ENCODE results near the gene TRPC1. TPM values are rescaled to one million over a fixed set of nuclear protein-coding genes. Genes with fewer than 3 reads are reported as not detected.

The TRPC1 gene
- polyA plus RNA-seq, 1 donor from 2014 or later: 37.2 TPM

DNA sequence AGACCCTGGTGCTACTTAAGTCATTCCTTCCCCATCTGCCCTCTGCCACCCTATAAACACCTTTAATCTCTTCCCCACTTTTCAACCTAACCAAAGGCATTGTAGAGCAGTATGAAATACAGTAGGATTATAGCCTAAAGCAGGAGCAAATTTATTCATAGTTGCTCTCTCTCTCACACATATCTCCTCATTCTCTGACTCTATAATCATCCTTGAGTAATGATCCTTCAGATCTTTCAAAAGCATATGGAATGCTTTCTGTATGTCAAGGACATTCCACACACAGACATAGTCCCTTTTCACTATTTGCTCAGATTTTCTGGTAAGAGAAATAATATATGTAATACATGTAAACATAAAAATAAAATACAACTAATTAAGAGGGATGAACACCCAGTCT, 54.1 kb downstream of the TRPC1 start:
- Histone ChIP-seq H4K20me1 (ENCODE audit: insufficient read depth) (no peaks in the 10 kb centered on the region), H3K9me2 (ENCODE audit: insufficient read depth, low read length) (no peaks in the 10 kb centered on the region), H3K9ac (ENCODE audit: low read length) (no peak overlapping the region), H3K9me3 (ENCODE audit: low read length) (no peaks in the 10 kb centered on the region), H3F3A (ENCODE audit: insufficient read depth, low read length, poor library complexity, severe bottlenecking) (no peaks in the 10 kb centered on the region), H3K27me3 (ENCODE audit: insufficient read depth, low read depth, low read length) (no peaks in the 10 kb centered on the region), H3K36me3 (ENCODE audit: insufficient read depth, low read length) (no peaks in the 10 kb centered on the region), H3K27ac (ENCODE audit: low read length) (no peak overlapping the region), H2AFZ (ENCODE audit: low read depth, low read length) (no peak overlapping the region), H3K4me3 (ENCODE audit: low read length) (no peak overlapping the region), H3K79me2 (replicated peaks; ENCODE audit: insufficient read depth, low read length) (no peaks in the 10 kb centered on the region), H3K4me2 (ENCODE audit: low read length) (no peak overlapping the region)
- no peak for TF ChIP-seq TAF1 (IDR thresholded peaks at IDR 0.05; ENCODE audit: low read depth)
- TF ChIP-seq, protein P1, sequence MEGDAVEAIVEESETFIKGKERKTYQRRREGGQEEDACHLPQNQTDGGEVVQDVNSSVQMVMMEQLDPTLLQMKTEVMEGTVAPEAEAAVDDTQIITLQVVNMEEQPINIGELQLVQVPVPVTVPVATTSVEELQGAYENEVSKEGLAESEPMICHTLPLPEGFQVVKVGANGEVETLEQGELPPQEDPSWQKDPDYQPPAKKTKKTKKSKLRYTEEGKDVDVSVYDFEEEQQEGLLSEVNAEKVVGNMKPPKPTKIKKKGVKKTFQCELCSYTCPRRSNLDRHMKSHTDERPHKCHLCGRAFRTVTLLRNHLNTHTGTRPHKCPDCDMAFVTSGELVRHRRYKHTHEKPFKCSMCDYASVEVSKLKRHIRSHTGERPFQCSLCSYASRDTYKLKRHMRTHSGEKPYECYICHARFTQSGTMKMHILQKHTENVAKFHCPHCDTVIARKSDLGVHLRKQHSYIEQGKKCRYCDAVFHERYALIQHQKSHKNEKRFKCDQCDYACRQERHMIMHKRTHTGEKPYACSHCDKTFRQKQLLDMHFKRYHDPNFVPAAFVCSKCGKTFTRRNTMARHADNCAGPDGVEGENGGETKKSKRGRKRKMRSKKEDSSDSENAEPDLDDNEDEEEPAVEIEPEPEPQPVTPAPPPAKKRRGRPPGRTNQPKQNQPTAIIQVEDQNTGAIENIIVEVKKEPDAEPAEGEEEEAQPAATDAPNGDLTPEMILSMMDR (IDR thresholded peaks at IDR 0.05; ENCODE audit: poor library complexity, severe bottlenecking): no peak

DNA sequence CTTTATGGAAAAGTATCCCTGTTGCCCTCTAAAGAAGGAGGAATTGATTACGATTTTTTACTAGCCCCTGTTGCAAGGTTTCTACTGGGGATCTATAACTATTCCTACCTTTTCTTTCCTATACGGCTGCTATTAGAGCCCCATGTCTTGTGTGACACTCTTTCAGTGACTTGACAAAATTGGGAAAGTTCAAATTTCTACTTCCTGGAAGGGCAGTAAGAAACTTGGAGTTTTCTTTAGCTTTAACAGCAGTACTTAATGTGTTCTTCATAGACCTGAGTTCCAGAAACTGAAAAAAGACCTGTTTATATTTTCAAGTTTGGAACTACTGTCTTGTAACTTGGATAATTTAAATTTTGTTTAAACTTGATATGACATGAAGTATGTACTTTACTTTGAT, 54.7 kb downstream of the TRPC1 start:
- no peaks in the 10 kb centered on the region for H3K79me2 ChIP-seq (replicated peaks; ENCODE audit: insufficient read depth, low read length)
- H3K9ac ChIP-seq (ENCODE audit: low read length): no peak overlapping the region

More for the DNA sequence above, 54.7 kb downstream of the TRPC1 start:
- no peaks in the 10 kb centered on the region for H3F3A ChIP-seq (ENCODE audit: insufficient read depth, low read length, poor library complexity, severe bottlenecking)
- H3K27ac ChIP-seq (ENCODE audit: low read length): no peak overlapping the region
- no peaks in the 10 kb centered on the region for H3K27me3 ChIP-seq (ENCODE audit: insufficient read depth, low read depth, low read length)
- no peak for TF ChIP-seq POLR2AphosphoS5 (IDR thresholded peaks at IDR 0.05)
- no peak for TF ChIP-seq EZH2 (IDR thresholded peaks at IDR 0.05; ENCODE audit: borderline replicate concordance, insufficient read depth, low read length, poor library complexity, severe bottlenecking)
- TF ChIP-seq MXI1 (conservative IDR thresholded peaks at IDR 0.05; ENCODE audit: poor library complexity, severe bottlenecking): no peak
- TF ChIP-seq EP300 (conservative IDR thresholded peaks at IDR 0.05; ENCODE audit: poor library complexity, severe bottlenecking): no peak
- TF ChIP-seq RAD21 (conservative IDR thresholded peaks at IDR 0.05): no peak
- no peak for TF ChIP-seq SMC3 (conservative IDR thresholded peaks at IDR 0.05; ENCODE audit: poor library complexity)
- TF ChIP-seq, protein P2, sequence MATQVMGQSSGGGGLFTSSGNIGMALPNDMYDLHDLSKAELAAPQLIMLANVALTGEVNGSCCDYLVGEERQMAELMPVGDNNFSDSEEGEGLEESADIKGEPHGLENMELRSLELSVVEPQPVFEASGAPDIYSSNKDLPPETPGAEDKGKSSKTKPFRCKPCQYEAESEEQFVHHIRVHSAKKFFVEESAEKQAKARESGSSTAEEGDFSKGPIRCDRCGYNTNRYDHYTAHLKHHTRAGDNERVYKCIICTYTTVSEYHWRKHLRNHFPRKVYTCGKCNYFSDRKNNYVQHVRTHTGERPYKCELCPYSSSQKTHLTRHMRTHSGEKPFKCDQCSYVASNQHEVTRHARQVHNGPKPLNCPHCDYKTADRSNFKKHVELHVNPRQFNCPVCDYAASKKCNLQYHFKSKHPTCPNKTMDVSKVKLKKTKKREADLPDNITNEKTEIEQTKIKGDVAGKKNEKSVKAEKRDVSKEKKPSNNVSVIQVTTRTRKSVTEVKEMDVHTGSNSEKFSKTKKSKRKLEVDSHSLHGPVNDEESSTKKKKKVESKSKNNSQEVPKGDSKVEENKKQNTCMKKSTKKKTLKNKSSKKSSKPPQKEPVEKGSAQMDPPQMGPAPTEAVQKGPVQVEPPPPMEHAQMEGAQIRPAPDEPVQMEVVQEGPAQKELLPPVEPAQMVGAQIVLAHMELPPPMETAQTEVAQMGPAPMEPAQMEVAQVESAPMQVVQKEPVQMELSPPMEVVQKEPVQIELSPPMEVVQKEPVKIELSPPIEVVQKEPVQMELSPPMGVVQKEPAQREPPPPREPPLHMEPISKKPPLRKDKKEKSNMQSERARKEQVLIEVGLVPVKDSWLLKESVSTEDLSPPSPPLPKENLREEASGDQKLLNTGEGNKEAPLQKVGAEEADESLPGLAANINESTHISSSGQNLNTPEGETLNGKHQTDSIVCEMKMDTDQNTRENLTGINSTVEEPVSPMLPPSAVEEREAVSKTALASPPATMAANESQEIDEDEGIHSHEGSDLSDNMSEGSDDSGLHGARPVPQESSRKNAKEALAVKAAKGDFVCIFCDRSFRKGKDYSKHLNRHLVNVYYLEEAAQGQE (IDR thresholded peaks at IDR 0.05; ENCODE audit: borderline replicate concordance): no peak
- TF ChIP-seq, protein P1 (IDR thresholded peaks at IDR 0.05; ENCODE audit: poor library complexity, severe bottlenecking): no peak
- no peak for TF ChIP-seq TAF1 (IDR thresholded peaks at IDR 0.05; ENCODE audit: low read depth)
- no peak overlapping the region for H3K4me3 ChIP-seq (ENCODE audit: low read length)
- no peaks in the 10 kb centered on the region for H3K36me3 ChIP-seq (ENCODE audit: insufficient read depth, low read length)
- no peaks in the 10 kb centered on the region for H3K9me2 ChIP-seq (ENCODE audit: insufficient read depth, low read length)
- no peaks in the 10 kb centered on the region for H3K9me3 ChIP-seq (ENCODE audit: low read length)
- H4K20me1 ChIP-seq (ENCODE audit: insufficient read depth): no peaks in the 10 kb centered on the region
- H3K4me2 ChIP-seq (ENCODE audit: low read length): no peak overlapping the region
- H2AFZ ChIP-seq (ENCODE audit: low read depth, low read length): no peak overlapping the region

Measured in neural cell (in vitro differentiated cells).